Fibroblast of lung (primary cell): ENCODE results near the gene ITM2C.

ENCODE experiments used
- CTCF ChIP-seq, 2 donors: IDR thresholded peaks in 1 of 2; conservative IDR thresholded peaks in 1 of 2; 1 replicate in 1 of 2; 2 replicates in 1 of 2; pipeline ENCODE4 v1.5.1; 2011 to 2012; ENCODE audit warnings: low read length in 2 of 2, control low read depth in 1 of 2, inconsistent platforms in 1 of 2, low read depth in 1 of 2, mild to moderate bottlenecking in 1 of 2
- EZH2 ChIP-seq: IDR thresholded peaks from 2 replicates; pipeline ENCODE4 v1.5.1; 2012; ENCODE audit warnings: low read length, control low read depth, mild to moderate bottlenecking; ENCODE audit errors: missing control alignments

- TF ChIP-seq CTCF (conservative IDR thresholded peaks at IDR 0.05 in 1 of 2, IDR thresholded peaks at IDR 0.05 in 1 of 2; ENCODE audit: low read depth in 1 of 2, low read length in 2 of 2), result no peak
- no peak for TF ChIP-seq EZH2
These were observed 41.3 kb upstream of the ITM2C start for GRCh38 chr2:230823264-230823964.
